Activated CD4-positive, alpha-beta T cell treated with anti-CD3 and anti-CD28 coated beads for 24 hours (primary cell): ENCODE data around the gene TTLL8.
"Not testable (repeated sequence)": the region's sequence is repeated elsewhere in the genome, so short reads cannot be mapped to it uniquely, and the experiment has no call there.

Experiments used
- DNase-seq, 2 donors: peaks; one replicate each; pipeline ENCODE4 v3.0.0-alpha.2; 2020; ENCODE audit warnings: low read depth in 2 of 2

The TTLL8 gene

GRCh38 chr22:50058061-50058905, at the start of gene TTLL8:
Gene TTLL8, minus strand, starts transcription at chr22:50058298.
- no peak for DNase-seq

- DNase-seq = no peak
These were observed 49.4 kb upstream of the TTLL8 start for GRCh38 chr22:50107529-50107928.

GRCh38 chr22:50105208-50106100, 47.4 kb upstream of the TTLL8 start:
- DNase-seq = no peak

- no peak for DNase-seq
These were observed 46.0 kb upstream of the TTLL8 start for GRCh38 chr22:50104141-50104544.

GRCh38 chr22:50102946-50103345, 44.8 kb upstream of the TTLL8 start:
- no peak for DNase-seq

GRCh38 chr22:50101870-50102565, 43.9 kb upstream of the TTLL8 start:
- no peak for DNase-seq

- DNase-seq = no peak
These were observed 40.0 kb upstream of the TTLL8 start for GRCh38 chr22:50098052-50098451.

GRCh38 chr22:50092342-50092741, 34.2 kb upstream of the TTLL8 start:
- no peak for DNase-seq

GRCh38 chr22:50091092-50091768, 33.1 kb upstream of the TTLL8 start:
- no peak for DNase-seq

GRCh38 chr22:50090412-50090714, 32.3 kb upstream of the TTLL8 start:
- DNase-seq = no peak

GRCh38 chr22:50089682-50090411, 31.7 kb upstream of the TTLL8 start, which contains the start of gene MOV10L1:
Gene MOV10L1, plus strand, starts transcription at chr22:50090006. Its CDS starts 83 bp downstream, at chr22:50090089.
- peak in 1 of 2 donors; percentile 19 for DNase-seq

- DNase-seq = no peak
These were observed 31.1 kb upstream of the TTLL8 start for GRCh38 chr22:50089231-50089630.

- no peak for DNase-seq
These were observed 30.0 kb upstream of the TTLL8 start for GRCh38 chr22:50088096-50088495.

GRCh38 chr22:50087646-50088045, 29.5 kb upstream of the TTLL8 start:
- DNase-seq = no peak

- DNase-seq = not testable (repeated sequence)
These were observed 28.9 kb upstream of the TTLL8 start for GRCh38 chr22:50086975-50087374.

GRCh38 chr22:50086526-50086925, 28.4 kb upstream of the TTLL8 start:
- DNase-seq = no peak

GRCh38 chr22:50085211-50085972, 27.3 kb upstream of the TTLL8 start, which contains the start of gene MLC1:
Gene MLC1, minus strand, starts transcription at chr22:50085426. Its CDS starts 524 bp downstream, at chr22:50084902.
- no peak for DNase-seq

GRCh38 chr22:50084614-50085021, 26.5 kb upstream of the TTLL8 start:
- DNase-seq = no peak

- DNase-seq = no peak
These were observed 26.0 kb upstream of the TTLL8 start for GRCh38 chr22:50084080-50084477.
